Camera-type eye (tissue), 1 donor: ENCODE results near the gene IRAK3. TPM values are rescaled to one million over a fixed set of nuclear protein-coding genes. Genes with fewer than 3 reads are reported as not detected.

ENCODE experiments used
- total RNA-seq: library from RNA; depleted of rRNA; stranded (reverse); fragments of >200 nt; gene quantifications from one replicate; pipeline ENCODE4 v1.2.3, GENCODE V29; 2014

Gene IRAK3
- total RNA-seq, result 12.0 TPM

GRCh38 chr12:66188584-66189485, at the start of gene IRAK3:
Gene IRAK3, plus strand, starts transcription at chr12:66189214. Its CDS starts 86 bp downstream, at chr12:66189300.

GRCh38 chr12:66169221-66170170, 19.5 kb upstream of the IRAK3 start, which contains the start of gene TMBIM4:
Gene TMBIM4, minus strand, starts transcription at chr12:66169996. Its CDS starts 45 bp downstream, at chr12:66169951.

GRCh38 chr12:66301944-66302826, 113.2 kb downstream of the IRAK3 start, which contains the start of gene HELB:
Gene HELB, plus strand, starts transcription at chr12:66302493. Its CDS starts 111 bp downstream, at chr12:66302604.

Other genes starting within 250 kb of the IRAK3 start
- 8.0 TPM for gene LLPH, start 58.5 kb upstream of the IRAK3 start, total RNA-seq
- gene TMBIM4, start 19.2 kb upstream of the IRAK3 start, total RNA-seq, result 135 TPM
- gene HELB, start 113.3 kb downstream of the IRAK3 start, total RNA-seq, result 14.5 TPM